NCI-H524 (cell line): Measurements from ENCODE around the gene LGALS8.

Source experiments
- DNase-seq, 2 experiments: peaks; one replicate each; lab custom pipeline; 2025; lab: John Stamatoyannopoulos, UW

The LGALS8 gene

GRCh38 chr1:236590553-236591150 lies 66.9 kb downstream of the LGALS8 start:
- DNase-seq = no peak

- DNase-seq = no peak
Observed at GRCh38 chr1:236602171-236602570, 78.4 kb downstream of the LGALS8 start.
